ENCODE data around the gene IL10RB.

Gene IL10RB

DNA sequence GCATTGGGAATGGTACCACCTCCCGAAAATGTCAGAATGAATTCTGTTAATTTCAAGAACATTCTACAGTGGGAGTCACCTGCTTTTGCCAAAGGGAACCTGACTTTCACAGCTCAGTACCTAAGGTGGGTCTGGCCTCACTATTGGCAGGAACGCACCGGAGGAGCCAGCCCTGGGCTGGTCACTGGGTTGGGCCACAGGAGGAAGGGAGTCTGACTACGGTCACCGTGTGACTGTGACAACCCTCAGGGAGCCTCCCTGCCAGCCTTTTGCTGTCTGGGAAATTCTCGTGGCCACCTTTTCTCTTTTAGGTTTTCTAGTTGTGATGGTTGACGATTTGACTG lies 2.2 kb downstream of the IL10RB start:
- no peak for DNase-seq

DNA sequence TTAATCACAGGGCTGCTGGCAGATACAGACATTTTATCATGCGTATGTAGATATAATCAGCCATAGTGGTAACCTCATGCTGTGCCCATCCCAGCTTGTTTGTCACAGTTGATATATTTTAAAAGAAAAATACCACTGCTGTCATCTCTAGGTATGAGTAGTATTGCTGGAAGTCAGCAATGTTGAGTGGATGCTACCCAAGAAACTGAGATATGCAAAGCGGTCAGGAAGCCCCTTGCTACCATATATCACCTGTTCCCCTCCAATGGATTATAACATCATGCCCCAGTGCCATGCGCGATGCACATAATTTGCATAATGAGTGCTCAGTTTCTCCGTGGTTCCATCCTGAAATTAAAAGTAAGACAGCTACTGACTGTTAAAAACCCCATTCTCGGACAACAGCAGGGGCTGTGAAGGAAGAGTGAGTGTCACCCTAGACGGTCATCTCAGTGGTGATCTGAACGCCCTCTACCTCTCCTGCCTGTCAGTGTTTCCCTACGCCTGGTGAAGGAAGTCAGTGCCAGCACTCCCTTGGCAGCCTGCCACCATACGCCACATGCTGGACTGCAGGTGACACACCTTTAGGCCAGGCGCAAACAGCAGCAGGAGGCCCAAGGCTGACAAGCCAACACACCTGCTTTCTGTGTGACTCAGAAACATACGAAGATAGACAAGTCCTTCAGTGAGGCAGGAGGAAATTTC lies 2.7 kb downstream of the IL10RB start:
- peak; percentile 37 for DNase-seq

DNA sequence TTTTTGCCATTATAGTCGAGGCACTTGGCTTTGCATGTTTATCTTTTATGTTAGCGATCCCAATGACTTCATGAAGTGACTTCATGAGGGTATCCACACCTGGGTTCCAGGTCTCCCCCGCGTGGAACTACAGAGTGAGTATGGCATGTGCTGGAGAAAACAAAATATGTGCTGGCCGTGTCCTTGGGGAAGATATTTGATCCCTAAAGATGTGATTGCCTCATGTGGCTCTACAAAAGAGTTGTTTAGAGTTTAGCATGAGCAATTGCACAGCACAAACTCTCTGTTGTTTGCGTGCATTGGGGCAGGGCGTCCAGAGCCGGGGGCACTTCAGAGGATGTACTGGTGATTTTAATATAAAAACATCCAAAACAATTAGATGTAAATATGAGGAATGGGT lies 4.8 kb downstream of the IL10RB start:
- no peak for DNase-seq

DNA sequence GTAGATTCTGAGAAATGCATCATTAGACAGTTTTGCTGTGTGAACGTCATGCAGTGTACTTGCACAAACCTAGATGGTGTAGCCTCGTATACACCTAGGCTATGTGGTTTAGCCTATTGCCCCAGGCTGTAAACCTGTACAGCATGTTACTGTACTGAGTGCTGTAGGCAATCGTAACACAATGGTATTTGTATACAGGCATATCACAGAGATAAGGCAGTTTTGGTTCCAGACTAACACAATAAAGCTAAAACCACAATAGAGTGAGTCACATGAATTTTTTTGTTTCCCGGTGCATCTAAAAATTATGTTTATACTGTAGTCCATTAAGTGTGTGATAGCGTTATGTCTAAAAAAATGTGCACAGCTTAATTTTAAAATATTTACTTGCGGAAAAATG lies 6.9 kb downstream of the IL10RB start:
- DNase-seq, result no peak

DNA sequence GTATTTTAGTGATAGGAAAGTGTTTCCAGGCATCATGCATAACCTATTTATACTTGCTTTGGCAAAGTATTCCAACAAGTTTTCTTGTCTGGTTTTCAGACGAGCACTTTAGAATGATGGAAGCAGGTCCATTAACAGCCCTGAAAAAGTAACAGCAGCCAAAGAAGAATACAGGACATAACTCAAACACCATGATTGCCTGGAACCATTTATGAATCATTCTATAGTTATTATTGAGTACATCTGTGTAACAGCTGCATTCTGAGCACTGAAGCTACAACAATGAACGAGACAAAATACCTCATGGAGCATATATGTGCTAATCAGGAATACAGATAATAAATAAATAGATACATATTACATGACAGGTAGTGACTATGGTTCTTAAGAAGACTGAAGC lies 12.6 kb downstream of the IL10RB start:
- DNase-seq, result no peak

DNA sequence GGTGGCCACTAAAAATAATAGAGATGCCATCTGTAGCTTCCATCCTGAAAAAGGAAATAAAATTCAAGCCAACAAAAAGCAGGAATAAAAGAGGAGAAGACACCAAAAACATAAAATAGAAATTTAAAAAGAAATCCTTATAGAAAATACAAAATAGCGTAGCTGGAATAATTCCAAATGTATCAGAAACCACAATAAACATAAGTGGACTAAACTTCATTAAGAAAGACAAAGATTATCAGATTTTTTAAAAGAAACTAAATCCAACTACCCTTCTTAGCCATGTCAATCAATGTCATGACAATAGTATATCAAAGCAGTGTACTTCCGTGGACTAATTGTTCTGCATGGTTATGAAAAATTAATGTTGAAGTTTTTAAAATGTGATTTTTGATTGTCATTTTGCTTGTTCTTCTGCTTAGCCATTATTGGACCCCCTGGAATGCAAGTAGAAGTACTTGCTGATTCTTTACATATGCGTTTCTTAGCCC lies 13.2 kb downstream of the IL10RB start:
- no peak for DNase-seq

DNA sequence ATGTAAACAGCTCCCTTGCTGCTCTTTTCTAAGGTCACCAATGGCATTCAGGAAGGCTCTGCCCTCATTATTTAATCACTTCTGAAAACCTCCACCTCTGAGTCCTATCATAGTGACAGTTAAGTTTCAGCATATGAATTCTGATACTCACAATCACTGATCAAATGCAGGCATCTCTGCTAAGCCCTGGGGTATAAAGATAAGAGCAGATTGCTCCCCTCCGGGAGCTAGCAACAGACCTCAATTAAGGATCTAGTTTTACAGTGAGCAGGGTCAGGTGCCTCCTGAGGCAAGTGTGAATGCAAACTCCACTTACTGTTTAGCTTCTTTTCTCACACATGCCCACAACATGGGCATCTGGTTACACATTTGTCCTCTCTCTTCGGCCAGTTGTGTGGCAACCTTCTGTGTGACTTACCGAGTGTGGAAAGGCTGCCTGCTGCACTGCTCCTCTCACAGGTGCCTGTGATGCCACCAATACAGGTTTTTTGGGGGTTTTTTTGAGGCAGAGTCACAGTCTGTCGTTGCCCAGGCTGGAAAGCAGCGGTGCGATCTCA lies 15.0 kb downstream of the IL10RB start:
- DNase-seq, result no peak

DNA sequence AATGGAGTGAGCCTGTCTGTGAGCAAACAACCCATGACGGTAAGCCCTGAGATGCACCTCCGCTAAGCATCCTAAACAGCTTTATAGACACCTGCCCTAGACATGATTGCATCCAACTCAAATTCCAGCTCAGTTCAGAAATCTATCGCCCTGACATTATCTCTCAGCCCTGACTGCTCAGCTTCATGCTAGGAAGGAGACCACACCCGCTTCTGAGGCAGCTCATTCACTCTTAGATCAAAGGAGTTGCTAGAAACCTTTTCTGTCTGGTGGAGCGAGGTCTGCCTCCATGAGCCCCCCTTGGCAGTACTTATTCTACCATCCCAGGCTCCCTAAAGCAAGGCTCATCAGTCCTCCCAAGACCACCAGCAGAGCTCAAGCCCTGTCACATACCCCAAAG lies 17.0 kb downstream of the IL10RB start:
- no peak for DNase-seq

DNA sequence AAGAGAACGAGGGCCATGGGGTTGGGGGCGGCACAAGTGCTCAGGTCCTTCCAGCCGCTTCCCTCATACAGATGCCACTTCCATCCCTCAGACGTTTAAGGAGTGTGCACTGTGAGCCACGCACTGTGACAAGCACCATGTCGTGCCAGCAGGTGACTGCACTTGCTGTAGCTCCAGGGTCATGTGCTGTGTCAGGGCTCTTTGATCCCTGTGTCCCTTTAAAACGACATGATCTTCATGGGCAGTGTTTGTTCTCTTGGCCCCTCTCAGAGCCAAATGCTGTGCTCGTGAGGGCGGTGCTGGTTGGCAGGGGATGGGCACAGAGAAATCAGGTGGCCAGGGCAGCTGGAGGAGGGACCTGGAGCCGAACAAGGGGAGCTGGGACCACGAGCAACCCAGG lies 19.9 kb downstream of the IL10RB start:
- DNase-seq, result no peak

DNA sequence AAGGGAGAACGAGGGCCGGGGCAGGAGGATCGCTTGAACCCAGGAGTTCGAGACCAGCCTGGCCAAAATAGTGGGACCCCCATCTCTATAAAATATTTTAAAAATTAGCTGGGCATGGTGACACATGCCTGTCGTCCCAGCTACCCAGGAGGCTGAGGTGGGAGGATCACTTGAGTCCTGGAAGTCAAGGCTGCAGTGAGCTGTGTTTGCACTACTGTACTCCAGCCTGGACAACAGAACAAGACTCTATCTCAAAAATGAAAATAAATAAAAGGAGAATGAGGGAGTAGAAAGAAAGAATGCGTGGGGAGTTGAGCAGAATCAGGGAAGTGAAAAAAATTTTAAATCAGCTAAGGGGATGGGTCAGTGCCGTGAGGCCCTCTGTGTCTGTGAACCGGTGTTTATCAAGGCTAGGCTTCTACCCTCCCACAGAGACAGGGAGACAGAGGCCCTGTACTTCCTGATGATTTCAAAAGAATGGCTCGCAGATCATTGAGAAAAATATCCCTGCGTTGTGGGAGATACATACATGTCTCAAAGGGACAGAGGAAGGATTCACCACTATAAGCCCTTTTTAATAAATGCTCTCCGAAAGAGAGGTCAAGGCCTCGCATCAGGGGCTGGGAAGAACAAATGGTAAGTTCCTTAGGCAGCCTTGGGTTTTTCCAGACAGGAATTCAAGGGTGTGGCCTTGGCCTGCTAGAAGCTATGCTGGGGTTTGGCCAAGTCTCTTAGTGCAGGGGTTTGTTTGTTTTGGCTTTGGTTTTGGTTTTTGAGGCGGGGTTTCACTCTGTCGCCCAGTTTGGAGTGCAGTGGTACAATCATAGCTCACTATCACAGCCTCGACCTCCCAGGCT lies 20.7 kb downstream of the IL10RB start:
- DNase-seq, result no peak

DNA sequence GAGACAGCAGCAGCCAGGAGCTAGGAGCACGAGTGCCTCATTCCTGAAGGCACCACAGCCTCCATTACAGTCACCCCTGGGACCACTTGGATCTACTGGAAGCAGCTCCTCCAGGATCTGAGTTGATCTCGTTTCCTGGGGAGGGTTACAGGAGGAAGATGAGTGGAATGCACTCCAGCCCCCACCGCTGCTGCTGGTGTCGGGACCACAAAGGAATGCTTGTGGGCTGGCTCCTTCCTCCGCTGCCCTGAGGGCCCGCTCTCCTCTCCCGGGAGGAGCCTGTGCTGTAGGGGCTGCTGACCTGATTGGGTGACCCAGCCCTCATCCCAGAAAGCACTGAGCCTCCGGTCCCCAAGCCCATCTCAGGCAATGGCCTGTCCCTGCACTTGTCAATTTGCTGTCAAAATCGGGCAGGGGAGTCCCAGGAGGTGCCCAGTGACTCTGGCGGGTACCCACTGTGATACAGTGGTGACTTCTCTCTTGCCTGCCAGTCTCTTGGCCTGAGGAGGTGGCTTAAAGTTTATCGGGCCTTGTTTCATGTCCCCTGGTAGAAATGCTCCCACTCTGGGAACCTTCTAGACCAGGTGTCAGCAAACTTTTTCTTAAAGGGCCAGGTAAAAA lies 23.1 kb downstream of the IL10RB start:
- no peak for DNase-seq

DNA sequence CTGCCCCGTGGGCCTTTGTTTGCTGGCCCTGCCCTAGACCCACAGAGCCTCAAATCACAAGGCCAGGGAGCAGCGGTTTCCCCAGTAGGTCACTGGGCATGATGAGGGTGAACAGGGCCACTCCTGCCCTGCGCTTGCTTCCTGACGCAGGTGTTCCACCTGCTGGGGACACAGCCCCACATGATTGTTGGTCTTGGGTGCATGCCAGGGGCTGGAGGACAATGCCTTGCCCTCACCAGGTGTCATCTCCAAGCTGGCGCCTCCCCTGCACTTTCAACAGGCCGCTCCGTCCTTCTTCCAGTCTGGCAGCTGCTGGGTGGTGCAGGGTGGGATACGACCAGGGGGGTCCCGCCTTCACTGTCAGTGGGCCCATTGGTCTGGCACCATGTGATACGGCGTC lies 24.3 kb downstream of the IL10RB start:
- DNase-seq, result no peak

DNA sequence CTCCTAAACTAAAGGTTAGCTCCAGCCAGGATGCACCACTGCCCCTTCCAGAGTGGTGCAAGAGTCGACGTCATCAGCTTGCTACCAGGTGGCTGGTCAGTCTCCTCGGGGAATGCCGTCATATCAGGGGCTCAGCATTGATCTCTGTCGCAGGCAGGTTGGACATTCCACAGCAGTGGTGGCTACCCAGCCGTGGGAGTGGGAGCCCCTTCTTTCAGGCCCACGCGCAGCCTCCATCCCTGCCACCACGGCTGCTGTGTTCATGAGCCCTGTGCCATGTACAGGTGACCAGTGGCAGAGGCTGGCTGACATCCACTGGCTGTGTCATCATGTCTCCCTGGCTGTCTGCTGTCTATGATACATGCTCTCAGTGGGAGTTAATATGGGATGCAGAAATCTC lies 25.5 kb downstream of the IL10RB start:
- DNase-seq, result no peak

DNA sequence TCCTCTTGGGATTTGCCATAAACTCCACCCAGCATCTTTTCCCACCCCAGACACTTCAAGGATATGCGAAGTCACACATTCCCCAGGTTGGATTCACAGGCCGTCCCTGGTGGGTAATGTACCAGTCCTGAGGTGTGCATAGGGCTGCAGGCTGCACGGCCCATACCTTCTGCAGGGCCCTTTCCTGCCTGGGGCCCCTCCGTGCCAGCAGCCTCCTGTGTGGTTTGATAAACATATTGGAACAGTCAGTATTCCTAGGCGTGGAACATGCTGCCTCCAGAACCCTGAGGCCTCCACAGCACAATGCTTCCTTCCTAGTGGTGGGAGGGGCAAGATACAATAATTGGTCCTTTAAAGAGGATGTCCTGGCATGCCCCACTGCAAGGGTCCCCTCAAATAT lies 26.6 kb downstream of the IL10RB start:
- DNase-seq, result no peak

DNA sequence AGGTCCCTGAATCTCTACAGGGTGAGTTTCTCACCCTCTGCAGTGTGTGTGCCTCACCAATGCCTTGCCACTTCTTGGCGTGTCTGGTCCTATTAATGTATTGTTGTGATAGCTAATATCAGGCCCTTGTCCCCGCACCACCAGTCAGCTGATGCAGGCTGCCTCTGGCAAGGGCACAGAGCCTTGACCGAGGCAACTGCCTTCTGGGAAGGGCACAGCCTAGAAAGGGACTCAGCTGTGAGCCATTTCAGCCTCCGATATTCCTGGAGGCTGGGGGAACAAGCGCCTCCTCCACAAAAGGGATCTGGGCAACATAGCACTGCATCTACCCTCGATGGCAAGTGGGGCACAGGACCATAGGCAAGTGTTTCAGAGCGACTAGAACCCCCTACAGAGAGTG lies 27.0 kb downstream of the IL10RB start:
- no peak for DNase-seq

DNA sequence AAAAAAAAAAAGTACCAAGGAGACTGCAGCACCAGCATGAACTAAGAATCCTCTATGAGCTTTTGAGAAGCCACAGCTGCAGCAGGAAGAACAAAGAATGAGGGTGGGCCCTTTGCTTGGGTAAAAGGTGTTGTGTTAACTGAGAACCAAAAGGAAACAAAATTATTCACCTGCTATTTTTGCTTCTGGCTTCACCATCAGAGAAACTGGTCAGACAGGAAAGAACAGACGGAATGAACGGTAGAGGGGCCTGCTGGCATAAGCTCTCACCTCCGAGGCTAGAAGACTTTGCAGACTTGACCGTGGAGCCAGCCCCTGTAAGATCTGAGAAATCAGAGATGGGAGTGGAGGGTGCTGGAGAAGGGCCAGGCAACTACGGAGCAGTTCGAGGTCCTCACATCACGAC lies 27.6 kb downstream of the IL10RB start:
- no peak for DNase-seq

DNA sequence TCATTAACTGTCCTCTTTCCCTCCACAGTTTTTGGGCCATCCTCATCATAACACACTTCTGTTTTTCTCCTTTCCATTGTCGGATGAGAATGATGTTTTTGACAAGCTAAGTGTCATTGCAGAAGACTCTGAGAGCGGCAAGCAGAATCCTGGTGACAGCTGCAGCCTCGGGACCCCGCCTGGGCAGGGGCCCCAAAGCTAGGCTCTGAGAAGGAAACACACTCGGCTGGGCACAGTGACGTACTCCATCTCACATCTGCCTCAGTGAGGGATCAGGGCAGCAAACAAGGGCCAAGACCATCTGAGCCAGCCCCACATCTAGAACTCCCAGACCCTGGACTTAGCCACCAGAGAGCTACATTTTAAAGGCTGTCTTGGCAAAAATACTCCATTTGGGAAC lies 30.0 kb downstream of the IL10RB start:
- no peak for DNase-seq

DNA sequence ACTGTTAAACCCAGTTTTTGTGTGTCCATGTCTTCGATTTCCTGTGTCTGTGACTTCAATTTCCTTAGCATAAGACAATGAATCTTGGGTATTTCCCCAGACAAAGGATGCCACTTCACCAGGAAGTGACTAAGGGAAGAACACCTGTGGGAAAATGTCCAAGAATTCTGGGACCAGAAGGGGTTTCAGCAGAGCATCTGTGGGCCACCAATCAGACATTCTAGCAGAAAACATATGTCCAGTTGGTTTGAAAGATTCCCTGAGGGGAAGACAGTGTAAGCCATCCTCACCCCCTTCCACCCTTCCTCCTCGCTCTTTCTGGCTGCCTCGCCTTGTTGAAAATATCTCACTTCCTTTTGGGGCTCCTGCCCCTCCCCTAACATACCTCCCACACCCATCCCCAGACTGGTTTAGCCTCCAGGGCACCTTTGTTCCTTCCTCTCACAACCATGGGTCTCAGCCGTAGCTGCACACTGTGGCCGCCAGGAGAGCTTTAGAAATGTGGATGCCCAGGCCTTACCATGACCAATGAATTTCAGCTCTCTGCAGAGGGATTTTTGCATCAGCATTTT lies 33.1 kb downstream of the IL10RB start:
- DNase-seq, result peak; percentile 43

DNA sequence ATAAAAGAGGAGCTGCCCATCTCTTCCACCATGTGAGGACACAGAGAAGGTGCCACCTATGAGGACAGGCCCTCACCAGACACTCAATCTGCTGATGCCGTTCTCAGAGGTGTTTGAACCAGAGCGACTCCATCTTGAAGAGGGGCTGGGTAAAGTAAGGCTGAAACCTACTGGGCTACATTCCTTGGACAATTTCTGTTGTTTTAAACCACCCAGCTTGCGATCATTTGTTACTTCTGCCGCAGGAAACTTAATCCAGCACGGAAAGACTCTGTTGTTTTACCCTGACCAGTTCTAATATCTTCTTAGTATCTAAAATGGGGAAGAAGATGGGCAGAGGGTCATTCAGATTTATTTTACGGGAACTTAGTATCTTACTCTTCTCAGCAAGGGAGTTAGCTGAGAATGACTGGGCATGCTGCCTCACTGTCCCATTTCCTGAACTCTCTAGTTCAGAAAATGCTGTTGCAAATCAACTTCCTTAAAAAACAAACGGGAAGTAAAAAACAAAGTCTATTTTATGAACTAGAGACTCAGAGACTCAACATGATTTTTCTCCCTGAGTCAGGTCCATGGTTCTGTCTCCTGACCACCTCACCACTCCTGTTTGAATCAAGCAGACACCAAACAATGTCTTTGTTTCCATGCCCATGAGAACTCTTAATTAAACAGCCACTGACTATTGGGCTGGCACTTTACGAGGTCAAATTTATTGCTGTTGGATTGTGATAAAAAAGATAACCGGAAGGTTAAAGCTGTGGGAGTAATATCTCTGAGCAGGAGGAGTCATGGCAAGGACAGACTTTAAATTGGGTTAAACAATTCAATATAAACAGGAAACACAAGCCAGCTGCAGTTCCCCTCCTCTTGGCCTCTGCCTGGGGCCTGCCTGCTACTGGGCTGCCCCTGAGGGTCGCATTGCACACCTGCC lies 34.8 kb downstream of the IL10RB start:
- no peak for DNase-seq

DNA sequence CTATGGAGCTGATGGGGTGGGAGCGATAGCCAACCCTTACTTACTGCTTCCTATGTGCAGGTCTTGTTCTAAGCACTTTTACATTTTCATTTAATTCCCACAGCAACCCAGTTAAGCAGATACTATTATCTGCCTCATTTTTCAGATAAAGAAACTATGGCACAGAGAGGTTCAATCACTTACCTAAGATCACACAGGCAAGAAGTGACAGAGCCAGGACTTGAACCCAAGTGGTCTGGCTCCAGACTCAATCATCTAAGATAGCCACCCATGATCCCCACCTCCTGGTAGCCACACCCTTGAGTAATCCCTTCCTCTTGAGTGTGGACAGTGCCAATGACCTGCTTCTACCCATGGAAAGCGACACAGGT lies 35.5 kb downstream of the IL10RB start:
- no peak for DNase-seq

DNA sequence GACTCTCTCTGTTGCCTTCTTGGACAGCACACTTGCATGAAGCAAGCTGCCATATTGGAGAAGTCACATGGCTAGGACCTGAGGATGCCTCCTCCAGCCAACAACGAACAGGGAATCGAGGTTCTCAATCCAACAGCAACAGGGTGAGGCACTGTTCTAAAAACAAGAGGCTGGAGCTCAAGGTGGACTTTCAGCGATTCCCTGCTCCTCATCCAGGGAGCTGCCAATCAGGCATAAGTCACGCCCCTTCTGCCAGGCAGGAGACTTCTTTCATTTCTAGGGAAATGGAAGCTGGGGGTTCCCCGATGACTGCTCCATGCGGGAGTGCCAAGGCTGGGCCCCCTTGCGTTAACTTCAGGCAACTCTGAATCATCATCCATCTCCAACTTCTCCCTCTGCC lies 35.9 kb downstream of the IL10RB start:
- DNase-seq, result no peak

DNA sequence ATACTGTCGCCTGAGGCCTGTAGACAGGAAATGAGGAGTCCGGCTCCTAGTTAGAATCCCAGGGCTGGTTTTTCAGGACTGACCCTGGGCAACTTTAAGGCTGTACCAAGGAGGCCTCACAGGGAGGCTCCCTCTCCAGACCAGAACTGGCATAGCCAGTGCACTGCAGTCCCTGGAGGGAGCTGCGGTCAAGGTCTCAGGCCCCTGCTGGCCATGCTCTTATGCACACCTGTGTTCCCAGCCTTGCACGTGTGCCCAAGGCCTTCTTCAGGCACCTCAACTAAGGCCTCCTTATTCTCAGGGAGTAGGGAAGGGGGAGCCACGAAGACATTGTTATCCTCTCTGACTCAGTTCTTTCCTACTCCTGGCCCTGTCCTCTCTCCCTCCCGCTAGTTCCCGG lies 36.6 kb downstream of the IL10RB start:
- DNase-seq, result no peak

DNA sequence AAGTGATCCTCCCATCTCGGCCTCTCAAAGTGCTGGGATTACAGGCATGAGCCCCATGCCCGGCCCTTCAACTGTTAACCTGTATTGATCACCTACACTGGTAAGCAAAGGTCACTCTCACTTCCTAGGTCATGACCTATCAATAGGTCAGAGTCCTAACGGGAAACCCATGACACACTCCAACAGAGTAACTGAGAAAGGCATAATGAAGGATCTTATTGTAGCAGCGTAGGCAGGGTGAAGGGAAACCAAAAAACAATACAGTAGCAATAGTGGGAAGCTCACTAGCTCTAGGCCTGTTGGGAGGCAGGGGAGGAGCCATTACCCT lies 39.1 kb downstream of the IL10RB start:
- DNase-seq, result no peak

All from activated naive CD4-positive, alpha-beta T cell treated with anti-CD3 and anti-CD28 coated beads, Interleukin-2, amount 50 U/mL, for 16 hours (primary cell).